PFSK-1 (cell line): Measurements from ENCODE around the gene VWA1.

Source experiments
- POLR2AphosphoS5 ChIP-seq: IDR thresholded peaks from 2 replicates; pipeline ENCODE4 v1.6.1; 2012; ENCODE audit warnings: low read depth, mild to moderate bottlenecking, control low read depth, low read length, moderate library complexity
- SIN3A ChIP-seq: IDR thresholded peaks from 2 replicates; pipeline ENCODE4 v1.6.1; 2012; ENCODE audit warnings: mild to moderate bottlenecking, low read length, moderate library complexity, borderline replicate concordance; ENCODE audit not compliant: insufficient read depth
- TAF1 ChIP-seq: IDR thresholded peaks from 2 replicates; pipeline ENCODE4 v1.6.1; 2012; ENCODE audit warnings: low read length, control low read depth, borderline replicate concordance; ENCODE audit not compliant: insufficient read depth
- TF ChIP-seq, protein P1 (sequence below), 2 experiments: IDR thresholded peaks; 2 replicates each; pipeline versions ENCODE4 v1.6.1 to v1.8.0; 2011 to 2012; ENCODE audit warnings: low read depth in 2 of 2, low read length in 2 of 2, control low read depth in 1 of 2, inconsistent platforms in 1 of 2, mild to moderate bottlenecking in 1 of 2, moderate library complexity in 1 of 2; ENCODE audit not compliant: insufficient read depth in 1 of 2

- TF ChIP-seq, protein P1, sequence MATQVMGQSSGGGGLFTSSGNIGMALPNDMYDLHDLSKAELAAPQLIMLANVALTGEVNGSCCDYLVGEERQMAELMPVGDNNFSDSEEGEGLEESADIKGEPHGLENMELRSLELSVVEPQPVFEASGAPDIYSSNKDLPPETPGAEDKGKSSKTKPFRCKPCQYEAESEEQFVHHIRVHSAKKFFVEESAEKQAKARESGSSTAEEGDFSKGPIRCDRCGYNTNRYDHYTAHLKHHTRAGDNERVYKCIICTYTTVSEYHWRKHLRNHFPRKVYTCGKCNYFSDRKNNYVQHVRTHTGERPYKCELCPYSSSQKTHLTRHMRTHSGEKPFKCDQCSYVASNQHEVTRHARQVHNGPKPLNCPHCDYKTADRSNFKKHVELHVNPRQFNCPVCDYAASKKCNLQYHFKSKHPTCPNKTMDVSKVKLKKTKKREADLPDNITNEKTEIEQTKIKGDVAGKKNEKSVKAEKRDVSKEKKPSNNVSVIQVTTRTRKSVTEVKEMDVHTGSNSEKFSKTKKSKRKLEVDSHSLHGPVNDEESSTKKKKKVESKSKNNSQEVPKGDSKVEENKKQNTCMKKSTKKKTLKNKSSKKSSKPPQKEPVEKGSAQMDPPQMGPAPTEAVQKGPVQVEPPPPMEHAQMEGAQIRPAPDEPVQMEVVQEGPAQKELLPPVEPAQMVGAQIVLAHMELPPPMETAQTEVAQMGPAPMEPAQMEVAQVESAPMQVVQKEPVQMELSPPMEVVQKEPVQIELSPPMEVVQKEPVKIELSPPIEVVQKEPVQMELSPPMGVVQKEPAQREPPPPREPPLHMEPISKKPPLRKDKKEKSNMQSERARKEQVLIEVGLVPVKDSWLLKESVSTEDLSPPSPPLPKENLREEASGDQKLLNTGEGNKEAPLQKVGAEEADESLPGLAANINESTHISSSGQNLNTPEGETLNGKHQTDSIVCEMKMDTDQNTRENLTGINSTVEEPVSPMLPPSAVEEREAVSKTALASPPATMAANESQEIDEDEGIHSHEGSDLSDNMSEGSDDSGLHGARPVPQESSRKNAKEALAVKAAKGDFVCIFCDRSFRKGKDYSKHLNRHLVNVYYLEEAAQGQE (IDR thresholded peaks at IDR 0.05; ENCODE audit: insufficient read depth in 1 of 2, low read depth in 2 of 2, low read length in 2 of 2): no peak
- TF ChIP-seq POLR2AphosphoS5 (no peak), SIN3A (no peak), TAF1 (no peak)
These were observed 3.6 kb upstream of the VWA1 start for GRCh38 chr1:1431845-1432273.
